NCI-H2171 (cell line): ENCODE data around the gene IP6K3.

Source experiments
- DNase-seq: peaks from one replicate; lab custom pipeline; 2025; lab: John Stamatoyannopoulos, UW

Gene IP6K3

GRCh38 chr6:33759887-33760629, 13.4 kb upstream of the IP6K3 start:
- DNase-seq = peak; percentile 33

GRCh38 chr6:33758815-33759216, 12.1 kb upstream of the IP6K3 start:
- DNase-seq = no peak

GRCh38 chr6:33757906-33758305, 11.2 kb upstream of the IP6K3 start:
- no peak for DNase-seq

GRCh38 chr6:33757113-33757512, 10.4 kb upstream of the IP6K3 start:
- DNase-seq = no peak

- DNase-seq = no peak
Observed at GRCh38 chr6:33756211-33756954, 9.7 kb upstream of the IP6K3 start.

GRCh38 chr6:33755070-33755869, 8.6 kb upstream of the IP6K3 start:
- peak; percentile 78 for DNase-seq

- DNase-seq = no peak
Observed at GRCh38 chr6:33754222-33754621, 7.5 kb upstream of the IP6K3 start.

GRCh38 chr6:33752646-33753015, 5.9 kb upstream of the IP6K3 start:
- DNase-seq = no peak

- peak; percentile 92 for DNase-seq
Observed at GRCh38 chr6:33751771-33752645, 5.3 kb upstream of the IP6K3 start.

GRCh38 chr6:33750244-33750991, 3.7 kb upstream of the IP6K3 start:
- DNase-seq = no peak

GRCh38 chr6:33749401-33749800, 2.7 kb upstream of the IP6K3 start:
- peak; percentile 55 for DNase-seq

- DNase-seq = peak; percentile 36
Observed at GRCh38 chr6:33748841-33749240, 2.1 kb upstream of the IP6K3 start.

GRCh38 chr6:33747823-33748222, 1.1 kb upstream of the IP6K3 start:
- no peak for DNase-seq

GRCh38 chr6:33746036-33746600, 587 bp downstream of the IP6K3 start:
- DNase-seq = no peak

GRCh38 chr6:33745548-33745947, 1.2 kb downstream of the IP6K3 start:
- DNase-seq = no peak

GRCh38 chr6:33744895-33745546, 1.7 kb downstream of the IP6K3 start:
- peak; percentile 89 for DNase-seq

- peak; percentile 95 for DNase-seq
Observed at GRCh38 chr6:33744001-33744848, 2.5 kb downstream of the IP6K3 start.

GRCh38 chr6:33742837-33743236, 3.9 kb downstream of the IP6K3 start:
- DNase-seq = no peak

GRCh38 chr6:33742092-33742491, 4.6 kb downstream of the IP6K3 start:
- DNase-seq = no peak
